Neural cell (in vitro differentiated cells): ENCODE results near the gene WBP4. TPM values are rescaled to one million over a fixed set of nuclear protein-coding genes. Genes with fewer than 3 reads are reported as not detected.

Experiments used
- H2AFZ ChIP-seq: fragments of 200-600, 300-800 bp; sonication (generic), shearing (Covaris generic); 2 replicates; pipeline ENCODE4 v1.6.0; 2014; ENCODE audit warnings: low read depth, mild to moderate bottlenecking, antibody characterized with exemption, low read length, moderate library complexity
- H3F3A ChIP-seq: fragments of 200-600 bp; shearing (Covaris generic); 2 replicates; pipeline ENCODE4 v1.6.1; 2016; ENCODE audit warnings: mild to moderate bottlenecking, moderate library complexity, mixed read lengths, antibody characterized with exemption, low read length; ENCODE audit not compliant: insufficient read depth, poor library complexity, severe bottlenecking
- H3K27ac ChIP-seq: fragments of 200-600, 300-800 bp; sonication (generic), shearing (Covaris generic); 2 replicates; pipeline ENCODE4 v1.5.1; 2014; ENCODE audit warnings: mild to moderate bottlenecking, low read length, moderate library complexity
- H3K27me3 ChIP-seq: fragments of 300-800, 200-600 bp; sonication (generic), shearing (Covaris generic); 2 replicates; pipeline ENCODE4 v1.6.0; 2014; ENCODE audit warnings: mild to moderate bottlenecking, low read depth, low read length, moderate library complexity; ENCODE audit not compliant: insufficient read depth
- H3K36me3 ChIP-seq: fragments of 300-800, 200-600 bp; sonication (generic), shearing (Covaris generic); 2 replicates; pipeline ENCODE4 v1.5.1; 2014; ENCODE audit warnings: mild to moderate bottlenecking, antibody characterized with exemption, low read length, moderate library complexity; ENCODE audit not compliant: insufficient read depth
- H3K4me2 ChIP-seq: fragments of 300-800, 200-600 bp; sonication (generic), shearing (Covaris generic); 2 replicates; pipeline ENCODE4 v1.6.0; 2014; ENCODE audit warnings: mild to moderate bottlenecking, low read length
- H3K4me3 ChIP-seq: fragments of 300-800, 200-600 bp; sonication (generic), shearing (Covaris generic); 2 replicates; pipeline ENCODE4 v1.5.1; 2014; ENCODE audit warnings: mild to moderate bottlenecking, low read length, moderate library complexity
- H3K79me2 ChIP-seq: fragments of 200-600 bp; shearing (Covaris generic); replicated peaks from 2 replicates; pipeline ENCODE4 v1.6.0; 2014; ENCODE audit warnings: mild to moderate bottlenecking, low read length, moderate library complexity; ENCODE audit not compliant: insufficient read depth
- H3K9ac ChIP-seq: fragments of 300-800, 200-600 bp; sonication (generic), shearing (Covaris generic); 2 replicates; pipeline ENCODE4 v1.6.1; 2016; ENCODE audit warnings: mild to moderate bottlenecking, low read length, mixed read lengths
- H3K9me2 ChIP-seq: fragments of 200-600 bp; shearing (Covaris generic); 2 replicates; pipeline ENCODE4 v1.6.1; 2016; ENCODE audit warnings: mild to moderate bottlenecking, low read length, mixed read lengths; ENCODE audit not compliant: insufficient read depth
- H3K9me3 ChIP-seq: fragments of 200-600, 300-800 bp; sonication (generic), shearing (Covaris generic); 2 replicates; pipeline ENCODE4 v1.6.1; 2016; ENCODE audit warnings: mild to moderate bottlenecking, mixed run types, low read length, moderate library complexity, mixed read lengths
- H4K20me1 ChIP-seq: fragments of 200-600 bp; shearing (Covaris generic); 2 replicates; pipeline ENCODE4 v1.6.1; 2016; ENCODE audit warnings: mild to moderate bottlenecking, mixed run types; ENCODE audit not compliant: insufficient read depth
- EP300 ChIP-seq: fragments of 450-650 bp; conservative IDR thresholded peaks from 2 replicates; pipeline ENCODE4 v1.6.1; 2014; ENCODE audit warnings: antibody characterized with exemption, mild to moderate bottlenecking, moderate library complexity; ENCODE audit not compliant: poor library complexity, severe bottlenecking
- EZH2 ChIP-seq: fragments of 200-600, 300-800 bp; shearing (Covaris generic), sonication (generic); IDR thresholded peaks from 2 replicates; pipeline ENCODE4 v1.6.1; 2014; ENCODE audit warnings: antibody characterized with exemption, low read length, borderline replicate concordance, mild to moderate bottlenecking; ENCODE audit not compliant: insufficient read depth, poor library complexity, severe bottlenecking
- MXI1 ChIP-seq: fragments of 450-650 bp; conservative IDR thresholded peaks from 2 replicates; pipeline ENCODE4 v1.6.1; 2014; ENCODE audit warnings: antibody characterized with exemption, mild to moderate bottlenecking; ENCODE audit not compliant: poor library complexity, severe bottlenecking
- POLR2AphosphoS5 ChIP-seq: IDR thresholded peaks from 2 replicates; pipeline ENCODE4 v1.6.1; 2012
- RAD21 ChIP-seq: fragments of 450-650 bp; conservative IDR thresholded peaks from 2 replicates; pipeline ENCODE4 v1.6.1; 2014; ENCODE audit warnings: antibody characterized with exemption, mild to moderate bottlenecking, moderate library complexity
- SMC3 ChIP-seq: fragments of 450-650 bp; conservative IDR thresholded peaks from 2 replicates; pipeline ENCODE4 v1.6.1; 2014; ENCODE audit warnings: antibody characterized with exemption, mild to moderate bottlenecking, moderate library complexity; ENCODE audit not compliant: poor library complexity
- TAF1 ChIP-seq: IDR thresholded peaks from 2 replicates; pipeline ENCODE4 v1.6.1; 2012; ENCODE audit warnings: low read depth
- polyA plus RNA-seq: library from polyadenylated mRNA; depleted of rRNA; stranded (reverse); fragments of >200 nt; gene quantifications from 2 replicates; pipeline ENCODE4 v1.2.3, GENCODE V29; 2014
- TF ChIP-seq, protein P1 (sequence below): fragments of 450-650 bp; IDR thresholded peaks from 2 replicates; pipeline ENCODE4 v1.5.1; 2014; ENCODE audit warnings: antibody characterized with exemption, mild to moderate bottlenecking, moderate library complexity; ENCODE audit not compliant: poor library complexity, severe bottlenecking
- TF ChIP-seq, protein P2 (sequence below): IDR thresholded peaks from 2 replicates; pipeline ENCODE4 v1.6.1; 2012; ENCODE audit warnings: borderline replicate concordance

Gene WBP4
- polyA plus RNA-seq, 1 donor from 2014 or later, result 19.0 TPM

GRCh38 chr13:41052441-41052840, 8.9 kb upstream of the WBP4 start:
- H3K9me2 ChIP-seq, result no peaks in the 10 kb centered on the region
- H3K4me3 ChIP-seq, result no peak overlapping the region
- H3K4me2 ChIP-seq, result no peak overlapping the region
- no peak for TF ChIP-seq EP300
- no peak overlapping the region for H2AFZ ChIP-seq
- no peaks in the 10 kb centered on the region for H3F3A ChIP-seq
- no peaks in the 10 kb centered on the region for H3K27me3 ChIP-seq
- H3K9me3 ChIP-seq, result no peaks in the 10 kb centered on the region
- H3K27ac ChIP-seq, result no peak overlapping the region
- H3K36me3 ChIP-seq, result no peaks in the 10 kb centered on the region
- no peaks in the 10 kb centered on the region for H4K20me1 ChIP-seq
- H3K79me2 ChIP-seq, result no peaks in the 10 kb centered on the region
- no peak overlapping the region for H3K9ac ChIP-seq

GRCh38 chr13:41053384-41053826, 7.9 kb upstream of the WBP4 start:
- Histone ChIP-seq H3K9ac (no peak overlapping the region), H3K4me3 (no peak overlapping the region), H3F3A (no peaks in the 10 kb centered on the region), H3K36me3 (no peaks in the 10 kb centered on the region), H3K27me3 (no peaks in the 10 kb centered on the region), H3K27ac (no peak overlapping the region), H4K20me1 (no peaks in the 10 kb centered on the region), H2AFZ (no peak overlapping the region), H3K4me2 (no peak overlapping the region), H3K79me2 (no peaks in the 10 kb centered on the region), H3K9me2 (no peaks in the 10 kb centered on the region), H3K9me3 (no peaks in the 10 kb centered on the region)
- no peak for TF ChIP-seq RAD21
- no peak for TF ChIP-seq MXI1
- no peak for TF ChIP-seq EP300
- TF ChIP-seq EZH2, result no peak
- TF ChIP-seq TAF1, result no peak
- no peak for TF ChIP-seq POLR2AphosphoS5
- TF ChIP-seq, protein P1, sequence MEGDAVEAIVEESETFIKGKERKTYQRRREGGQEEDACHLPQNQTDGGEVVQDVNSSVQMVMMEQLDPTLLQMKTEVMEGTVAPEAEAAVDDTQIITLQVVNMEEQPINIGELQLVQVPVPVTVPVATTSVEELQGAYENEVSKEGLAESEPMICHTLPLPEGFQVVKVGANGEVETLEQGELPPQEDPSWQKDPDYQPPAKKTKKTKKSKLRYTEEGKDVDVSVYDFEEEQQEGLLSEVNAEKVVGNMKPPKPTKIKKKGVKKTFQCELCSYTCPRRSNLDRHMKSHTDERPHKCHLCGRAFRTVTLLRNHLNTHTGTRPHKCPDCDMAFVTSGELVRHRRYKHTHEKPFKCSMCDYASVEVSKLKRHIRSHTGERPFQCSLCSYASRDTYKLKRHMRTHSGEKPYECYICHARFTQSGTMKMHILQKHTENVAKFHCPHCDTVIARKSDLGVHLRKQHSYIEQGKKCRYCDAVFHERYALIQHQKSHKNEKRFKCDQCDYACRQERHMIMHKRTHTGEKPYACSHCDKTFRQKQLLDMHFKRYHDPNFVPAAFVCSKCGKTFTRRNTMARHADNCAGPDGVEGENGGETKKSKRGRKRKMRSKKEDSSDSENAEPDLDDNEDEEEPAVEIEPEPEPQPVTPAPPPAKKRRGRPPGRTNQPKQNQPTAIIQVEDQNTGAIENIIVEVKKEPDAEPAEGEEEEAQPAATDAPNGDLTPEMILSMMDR, result no peak
- TF ChIP-seq, protein P2, sequence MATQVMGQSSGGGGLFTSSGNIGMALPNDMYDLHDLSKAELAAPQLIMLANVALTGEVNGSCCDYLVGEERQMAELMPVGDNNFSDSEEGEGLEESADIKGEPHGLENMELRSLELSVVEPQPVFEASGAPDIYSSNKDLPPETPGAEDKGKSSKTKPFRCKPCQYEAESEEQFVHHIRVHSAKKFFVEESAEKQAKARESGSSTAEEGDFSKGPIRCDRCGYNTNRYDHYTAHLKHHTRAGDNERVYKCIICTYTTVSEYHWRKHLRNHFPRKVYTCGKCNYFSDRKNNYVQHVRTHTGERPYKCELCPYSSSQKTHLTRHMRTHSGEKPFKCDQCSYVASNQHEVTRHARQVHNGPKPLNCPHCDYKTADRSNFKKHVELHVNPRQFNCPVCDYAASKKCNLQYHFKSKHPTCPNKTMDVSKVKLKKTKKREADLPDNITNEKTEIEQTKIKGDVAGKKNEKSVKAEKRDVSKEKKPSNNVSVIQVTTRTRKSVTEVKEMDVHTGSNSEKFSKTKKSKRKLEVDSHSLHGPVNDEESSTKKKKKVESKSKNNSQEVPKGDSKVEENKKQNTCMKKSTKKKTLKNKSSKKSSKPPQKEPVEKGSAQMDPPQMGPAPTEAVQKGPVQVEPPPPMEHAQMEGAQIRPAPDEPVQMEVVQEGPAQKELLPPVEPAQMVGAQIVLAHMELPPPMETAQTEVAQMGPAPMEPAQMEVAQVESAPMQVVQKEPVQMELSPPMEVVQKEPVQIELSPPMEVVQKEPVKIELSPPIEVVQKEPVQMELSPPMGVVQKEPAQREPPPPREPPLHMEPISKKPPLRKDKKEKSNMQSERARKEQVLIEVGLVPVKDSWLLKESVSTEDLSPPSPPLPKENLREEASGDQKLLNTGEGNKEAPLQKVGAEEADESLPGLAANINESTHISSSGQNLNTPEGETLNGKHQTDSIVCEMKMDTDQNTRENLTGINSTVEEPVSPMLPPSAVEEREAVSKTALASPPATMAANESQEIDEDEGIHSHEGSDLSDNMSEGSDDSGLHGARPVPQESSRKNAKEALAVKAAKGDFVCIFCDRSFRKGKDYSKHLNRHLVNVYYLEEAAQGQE, result no peak

- Histone ChIP-seq H3K79me2 (no peaks in the 10 kb centered on the region), H3F3A (peaks cover 6% of the 10 kb centered on the region), H3K9me2 (no peaks in the 10 kb centered on the region), H2AFZ (no peak overlapping the region), H3K4me3 (no peak overlapping the region), H3K4me2 (no peak overlapping the region), H3K36me3 (no peaks in the 10 kb centered on the region), H3K27ac (no peak overlapping the region), H3K9me3 (no peaks in the 10 kb centered on the region), H3K27me3 (no peaks in the 10 kb centered on the region), H3K9ac (no peak overlapping the region), H4K20me1 (no peaks in the 10 kb centered on the region)
- TF ChIP-seq EP300, result no peak
- TF ChIP-seq, protein P1, result peak; percentile 65
- TF ChIP-seq RAD21, result peak; percentile 58
- peak; percentile 67 for TF ChIP-seq SMC3
- no peak for TF ChIP-seq EZH2
- no peak for TF ChIP-seq TAF1
- TF ChIP-seq MXI1, result no peak
These were observed 7.0 kb upstream of the WBP4 start for GRCh38 chr13:41054212-41054877.
